HG03565 (cell line): ENCODE measurements around the gene NFIC.
"Not testable (repeated sequence)": the region's sequence is repeated elsewhere in the genome, so short reads cannot be mapped to it uniquely, and the experiment has no call there.

ENCODE experiments used
- ATAC-seq: cut with Tn5 transposase; IDR thresholded peaks from one replicate; pipeline ENCODE4 v1.9.1; 2021; ENCODE audit warnings: mild to moderate bottlenecking, moderate library complexity; ENCODE audit not compliant: unreplicated experiment

The NFIC gene

DNA sequence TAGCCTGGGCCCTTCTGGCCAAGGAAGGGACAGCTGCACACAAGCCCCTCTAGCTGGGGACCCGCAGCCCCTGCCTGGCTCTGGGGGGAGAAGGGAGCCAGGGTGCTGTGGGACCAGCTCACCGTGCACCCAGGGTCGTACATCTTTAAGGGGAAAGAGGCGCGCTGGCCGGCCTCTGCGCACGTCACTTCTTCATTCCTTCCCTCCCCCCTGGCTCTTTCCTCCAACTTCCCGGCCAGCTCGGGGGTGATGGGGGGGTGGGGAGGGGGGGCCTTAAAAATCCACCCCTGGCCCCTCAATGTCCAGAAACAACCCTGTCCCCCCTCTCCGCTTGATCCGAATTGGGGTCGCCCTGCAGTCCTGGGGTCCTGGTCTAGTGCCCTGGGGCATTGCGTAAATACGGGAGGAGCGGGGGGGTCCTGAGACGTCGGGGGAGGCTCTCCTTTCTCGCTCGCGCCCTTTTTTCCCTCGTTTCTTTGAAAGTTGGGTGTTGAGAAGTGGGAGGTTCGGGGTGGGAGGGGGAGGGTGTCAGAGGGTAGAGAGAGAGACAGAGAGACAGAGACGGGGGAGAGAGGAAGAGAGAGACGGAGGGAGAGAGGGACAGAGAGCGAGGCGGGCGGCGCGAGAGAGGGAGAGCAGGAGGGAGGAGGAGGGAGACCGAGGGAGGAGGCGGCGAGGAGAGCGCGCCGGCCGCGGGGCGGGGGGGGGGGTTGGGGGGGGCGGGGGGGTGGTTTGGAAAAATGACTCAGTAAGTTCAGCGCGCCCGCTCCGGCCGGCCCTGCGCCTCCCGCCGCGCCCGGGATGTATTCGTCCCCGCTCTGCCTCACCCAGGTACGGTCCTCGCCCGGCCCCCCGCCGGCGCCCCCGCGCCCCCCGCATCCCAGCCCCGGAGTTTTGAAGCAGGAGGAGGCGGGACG is at the start of gene NFIC:
NFIC (plus strand) TSS at position 748 of the 917 bp plus-strand sequence; CDS start at position 802, 54 bp downstream.
- ATAC-seq = no peak

DNA sequence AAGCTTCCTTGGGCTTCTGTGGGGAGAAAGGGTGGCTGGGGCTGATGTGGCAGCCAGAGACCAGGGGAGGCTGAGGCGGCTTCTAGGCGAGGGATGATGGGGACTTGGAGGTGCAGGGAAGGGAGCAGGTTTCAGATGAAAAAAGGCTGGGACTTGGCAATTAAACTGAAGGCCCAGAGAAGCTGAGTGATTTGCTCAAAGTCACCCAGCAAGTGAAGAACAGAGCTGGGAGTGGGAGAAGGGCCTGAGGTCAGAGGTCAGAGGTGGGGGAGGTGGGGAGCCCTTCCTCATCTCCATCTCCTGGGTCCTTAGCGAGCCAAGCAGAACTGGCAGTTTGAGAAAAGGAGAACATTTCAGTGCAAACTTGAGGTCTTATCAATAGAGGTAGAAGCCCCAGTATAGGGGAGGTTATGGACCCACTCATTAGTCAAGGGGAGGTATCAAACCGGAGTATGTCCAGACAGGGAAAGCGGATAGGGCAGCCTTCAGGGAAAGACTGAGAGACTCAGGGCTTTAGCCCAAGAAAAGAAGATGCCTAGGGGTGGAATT is 49.6 kb upstream of the NFIC start:
- no peak for ATAC-seq

DNA sequence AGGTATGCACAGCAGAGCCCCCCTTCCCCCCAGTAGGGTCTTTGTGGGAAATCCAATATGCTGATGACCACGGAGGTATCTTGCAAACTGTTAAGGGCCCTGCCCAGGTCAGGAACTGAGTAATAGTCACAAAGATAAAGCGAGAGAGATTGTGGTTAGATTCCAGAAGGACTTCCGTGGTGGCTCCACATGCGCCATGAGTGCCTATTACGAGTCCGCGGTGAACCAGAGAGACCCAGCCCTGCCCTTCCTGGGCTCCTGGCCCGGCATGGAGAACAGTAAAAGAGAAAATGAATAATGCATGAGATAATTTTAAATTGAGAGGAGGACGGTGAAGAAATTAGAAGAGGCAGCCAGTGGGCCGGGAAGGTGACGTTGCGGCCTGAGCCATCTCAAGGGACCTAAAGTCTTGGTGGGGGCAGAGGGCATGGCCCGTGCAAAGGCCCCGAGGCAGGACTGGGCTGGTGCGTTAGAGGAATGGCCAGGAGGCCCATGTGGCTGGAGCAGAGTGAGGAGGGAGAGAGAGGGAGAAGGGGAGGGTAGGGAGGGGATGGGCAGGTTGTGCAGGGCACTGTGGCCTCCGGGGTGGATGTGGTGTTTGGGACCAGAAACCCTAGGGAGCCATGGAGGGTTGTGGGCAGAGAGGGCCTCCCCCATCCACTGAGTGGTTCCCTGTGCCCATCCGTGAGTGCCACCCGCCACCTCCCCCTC is 46.6 kb upstream of the NFIC start:
- no peak for ATAC-seq

DNA sequence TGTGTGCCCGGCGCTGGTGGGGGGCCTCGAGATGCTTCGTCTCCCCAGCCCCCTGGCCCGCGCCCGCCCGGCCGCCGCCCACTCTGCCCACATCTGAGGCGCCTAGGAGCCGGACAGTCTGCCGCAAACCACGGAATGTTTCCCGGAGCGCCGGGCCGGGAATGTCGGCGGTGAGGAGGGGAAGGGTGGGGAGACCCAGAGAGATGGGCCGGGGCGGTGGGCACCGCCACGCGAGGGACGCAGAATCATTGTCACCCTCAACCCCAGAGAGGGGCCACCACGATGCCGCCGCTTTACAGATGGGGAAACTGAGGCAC is 46.1 kb upstream of the NFIC start:
- no peak for ATAC-seq

DNA sequence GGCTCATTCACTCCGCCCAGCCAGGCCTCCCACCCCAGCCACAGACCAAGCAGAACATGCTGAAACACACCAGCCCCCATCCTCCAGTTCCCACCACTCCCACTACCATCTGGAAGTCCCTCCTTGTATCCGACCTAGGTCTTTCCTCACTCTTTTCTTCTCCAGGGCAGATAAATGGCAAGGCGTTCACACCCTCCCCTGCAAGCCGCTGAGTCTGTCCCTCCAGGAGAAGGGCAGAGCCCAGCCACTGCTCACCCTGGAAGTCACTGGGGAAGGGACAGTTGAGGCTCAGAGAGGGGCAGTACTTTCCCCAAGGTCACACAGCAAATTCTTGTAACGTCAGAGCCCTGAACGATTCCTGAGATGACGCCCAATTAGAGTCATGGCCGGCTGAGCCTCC is 45.5 kb upstream of the NFIC start:
- ATAC-seq = no peak

DNA sequence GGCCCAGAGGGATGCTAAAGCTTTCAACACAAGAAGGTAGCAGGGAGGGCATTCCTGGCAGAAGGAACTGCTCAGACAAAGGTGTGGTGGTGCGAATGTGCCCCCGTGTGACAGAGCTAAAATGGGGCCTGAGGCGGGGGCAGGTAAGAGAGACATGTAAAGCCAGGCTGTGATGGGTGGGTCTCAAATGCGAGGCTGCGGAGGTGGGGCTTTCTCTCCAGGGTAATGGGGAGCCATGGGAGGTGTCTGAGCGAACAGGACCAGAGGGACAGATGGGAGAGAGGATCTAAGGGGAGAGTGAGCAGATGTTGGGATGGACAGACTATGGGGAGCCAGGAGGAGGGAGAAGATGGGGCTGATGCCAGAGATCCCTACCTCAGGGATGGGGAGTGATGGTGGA is 44.7 kb upstream of the NFIC start:
- no peak for ATAC-seq

DNA sequence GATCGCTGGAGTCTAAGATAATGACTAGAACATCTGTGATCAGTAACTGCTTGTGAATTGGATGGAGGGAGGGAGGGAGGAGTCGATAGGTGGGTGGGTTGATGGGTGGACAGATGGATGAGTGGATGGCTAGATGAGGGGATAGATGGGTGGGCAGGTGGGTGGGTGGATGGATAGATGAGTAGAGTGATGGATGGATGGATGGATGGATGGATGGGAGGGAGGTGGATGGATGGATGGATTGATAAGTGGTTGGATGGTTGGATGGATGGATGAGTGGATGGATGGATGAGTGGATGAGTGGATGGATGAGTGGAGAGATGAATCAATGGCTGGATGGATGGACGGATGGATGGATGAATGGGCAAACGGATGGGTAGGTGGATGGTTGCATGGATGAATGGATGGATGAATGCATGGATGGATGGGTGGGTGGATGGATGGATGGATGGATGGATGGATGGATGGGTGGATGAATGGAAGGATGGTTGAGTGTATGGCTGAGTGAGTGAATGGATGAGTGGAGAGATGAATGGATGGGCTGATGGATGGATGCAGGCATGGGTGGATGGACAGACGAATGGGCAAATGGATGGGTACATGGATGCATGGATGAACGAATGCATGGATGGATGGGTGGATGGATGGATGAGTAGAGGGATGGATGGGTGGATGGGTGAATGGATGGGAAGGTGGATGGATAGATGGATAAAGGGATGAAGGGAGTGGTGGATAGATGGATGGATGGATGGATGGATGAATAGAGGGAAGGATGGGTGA is 44.0 kb upstream of the NFIC start:
- ATAC-seq = no peak

DNA sequence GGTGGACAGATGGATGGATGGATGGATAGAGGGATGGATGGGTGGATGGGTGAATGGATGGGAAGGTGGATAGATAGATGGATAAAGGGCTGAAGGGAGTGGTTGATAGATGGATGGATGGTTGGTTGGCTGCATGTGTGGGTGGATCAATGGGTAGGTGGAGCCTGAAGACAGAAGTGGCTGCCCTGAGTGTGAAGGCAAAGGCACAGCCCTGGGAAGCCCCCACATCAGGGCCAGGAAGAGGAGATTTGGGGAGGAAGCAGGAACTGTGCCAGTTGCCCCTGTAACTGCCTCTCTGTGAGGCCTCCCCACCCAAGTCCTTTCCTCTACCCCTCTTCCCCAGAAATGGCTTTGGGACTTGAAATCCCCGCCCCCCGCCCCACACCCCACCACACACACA is 43.4 kb upstream of the NFIC start:
- ATAC-seq = no peak

DNA sequence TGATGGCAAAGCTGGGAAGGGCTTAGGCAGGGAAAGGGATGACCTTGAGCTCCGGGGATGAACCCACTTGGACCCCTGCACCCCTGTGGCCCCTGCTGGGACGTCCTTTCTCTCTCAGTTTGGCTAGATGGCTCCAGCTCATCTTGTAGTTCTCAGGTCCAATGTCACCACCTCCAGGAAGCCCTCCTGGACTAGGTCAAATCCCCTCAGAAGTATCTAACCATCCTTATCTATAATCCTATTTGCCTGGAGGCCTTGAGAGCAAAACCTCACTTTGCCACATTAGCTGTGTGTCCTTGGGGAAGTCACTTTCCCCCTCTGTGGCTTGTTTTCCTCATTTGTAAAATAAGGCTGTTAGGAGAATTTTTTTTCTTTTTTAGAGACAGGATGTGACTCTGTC is 42.7 kb upstream of the NFIC start:
- ATAC-seq = no peak

DNA sequence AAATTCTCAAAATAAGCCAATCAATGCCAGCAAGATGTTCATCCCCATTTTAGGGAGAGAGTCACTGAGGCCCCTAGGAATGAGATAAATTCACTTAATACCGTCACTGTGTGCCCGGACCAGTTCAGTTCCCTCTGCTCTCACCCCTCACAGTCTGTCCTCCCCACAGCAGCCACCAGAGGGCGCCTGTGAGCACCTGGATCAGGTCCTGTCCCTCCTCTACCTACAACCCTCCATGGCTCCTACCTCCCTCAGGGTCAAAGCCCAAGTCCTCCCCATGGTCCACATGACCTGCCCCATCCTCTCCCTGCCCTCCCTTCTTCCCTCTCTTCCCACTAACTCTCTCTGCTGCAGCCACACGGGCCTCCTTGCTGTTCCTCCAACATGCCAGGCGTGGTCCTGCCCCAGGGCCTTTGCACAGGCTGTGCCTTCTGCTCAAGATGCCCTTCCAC is 42.0 kb upstream of the NFIC start:
- ATAC-seq = no peak

DNA sequence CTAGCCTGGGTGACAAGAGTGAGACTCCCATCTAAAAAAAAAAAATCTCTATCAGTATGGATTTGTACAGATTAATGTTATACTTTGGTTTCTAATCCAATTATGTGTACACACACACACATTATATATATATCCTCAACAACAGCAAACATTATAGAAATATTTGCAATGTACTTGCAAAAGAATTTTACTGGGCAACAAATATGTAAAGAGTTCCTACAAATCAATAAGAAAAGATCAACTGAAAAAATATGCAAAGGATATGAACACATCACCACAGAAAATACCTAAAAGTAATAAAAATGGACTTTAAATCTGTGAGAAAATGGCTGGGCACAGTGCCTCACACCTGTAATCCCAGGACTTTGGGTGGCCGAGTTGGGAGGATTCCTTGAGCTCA is 40.9 kb upstream of the NFIC start:
- no peak for ATAC-seq

DNA sequence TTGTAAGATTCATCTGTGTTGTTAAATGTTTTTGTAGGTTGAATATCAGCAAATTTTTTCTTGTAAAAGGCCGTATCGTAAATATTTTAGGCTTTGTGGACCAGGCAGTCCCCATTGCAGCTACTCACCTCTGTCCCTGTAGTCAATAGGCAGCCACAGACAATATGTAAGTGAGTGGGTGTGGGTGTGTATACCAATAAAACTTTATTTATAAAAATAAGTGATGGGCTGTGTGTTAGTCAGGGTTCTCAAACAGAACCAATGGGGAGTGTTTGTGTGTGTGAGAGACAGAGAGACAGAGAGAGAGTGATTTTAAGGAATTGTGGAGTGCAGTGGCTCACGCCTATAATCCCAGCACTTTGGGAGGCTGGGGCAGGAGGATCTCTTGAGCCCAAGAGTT is 37.6 kb upstream of the NFIC start:
- ATAC-seq = no peak

DNA sequence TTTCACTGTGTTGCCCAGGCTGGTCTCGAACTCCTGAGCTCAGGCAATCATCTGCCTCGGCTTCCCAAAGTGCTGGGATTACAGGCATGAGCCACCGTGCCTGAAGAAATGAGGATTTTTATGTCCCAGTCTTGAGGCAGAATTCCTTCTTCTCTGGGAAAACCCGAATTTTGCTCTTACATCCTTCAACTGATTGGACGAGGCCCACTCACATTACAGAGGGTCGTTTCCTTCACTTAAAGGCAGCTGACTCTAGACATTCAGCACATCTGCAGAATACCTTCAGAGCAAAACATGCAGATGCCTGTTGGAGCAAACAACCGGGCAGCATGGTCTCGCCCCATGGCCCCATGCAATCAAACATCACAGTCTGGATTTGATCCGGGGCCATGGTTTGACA is 36.3 kb upstream of the NFIC start:
- ATAC-seq = no peak

DNA sequence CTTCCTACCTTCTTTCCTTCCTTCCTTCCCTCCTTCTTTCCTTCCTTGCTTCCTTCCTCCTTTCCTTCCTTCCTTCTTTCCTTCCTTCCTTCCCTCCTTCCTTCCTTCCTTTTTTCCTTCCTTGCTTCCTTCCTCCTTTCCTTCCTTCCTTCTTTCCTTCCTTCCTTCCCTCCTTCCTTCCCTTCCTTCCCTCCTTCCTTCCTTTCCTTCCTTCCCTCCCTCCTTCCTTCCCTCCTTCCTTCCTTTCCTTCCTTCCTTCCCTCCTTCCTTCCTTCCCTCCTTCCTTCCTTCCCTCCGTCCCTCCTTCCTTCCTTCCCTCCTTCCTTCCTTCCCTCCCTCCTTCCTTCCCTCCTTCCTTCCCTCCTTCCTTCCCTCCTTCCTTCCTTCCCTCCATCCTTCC is 34.2 kb upstream of the NFIC start:
- not testable (repeated sequence) for ATAC-seq

DNA sequence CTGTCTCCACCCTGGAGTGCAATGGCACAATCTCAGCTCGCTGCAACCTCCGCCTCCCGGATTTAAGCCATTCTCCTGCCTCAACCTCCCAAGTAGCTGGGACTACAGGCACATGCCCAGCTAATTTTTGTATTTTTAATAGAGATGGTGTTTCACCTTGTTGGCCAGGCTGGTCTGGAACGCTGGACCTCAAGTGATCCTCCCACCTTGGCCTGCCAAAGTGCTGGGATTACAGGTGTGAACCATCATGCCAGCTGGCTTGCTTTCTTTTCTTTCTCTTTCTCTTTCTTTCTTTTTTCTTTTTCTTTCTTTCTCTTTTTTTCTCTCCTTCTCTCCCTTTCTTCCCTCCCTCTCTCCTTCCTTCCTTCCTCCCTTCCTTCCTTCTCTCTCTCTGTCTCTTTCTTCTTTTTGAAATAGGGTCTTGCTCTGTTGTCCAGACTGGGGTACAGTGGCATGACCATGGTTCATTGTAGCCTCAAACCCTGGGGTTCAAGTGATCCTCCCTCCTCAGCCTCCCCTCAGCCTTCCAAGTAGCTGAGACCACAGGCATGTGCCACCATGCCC is 33.3 kb upstream of the NFIC start:
- ATAC-seq = no peak

DNA sequence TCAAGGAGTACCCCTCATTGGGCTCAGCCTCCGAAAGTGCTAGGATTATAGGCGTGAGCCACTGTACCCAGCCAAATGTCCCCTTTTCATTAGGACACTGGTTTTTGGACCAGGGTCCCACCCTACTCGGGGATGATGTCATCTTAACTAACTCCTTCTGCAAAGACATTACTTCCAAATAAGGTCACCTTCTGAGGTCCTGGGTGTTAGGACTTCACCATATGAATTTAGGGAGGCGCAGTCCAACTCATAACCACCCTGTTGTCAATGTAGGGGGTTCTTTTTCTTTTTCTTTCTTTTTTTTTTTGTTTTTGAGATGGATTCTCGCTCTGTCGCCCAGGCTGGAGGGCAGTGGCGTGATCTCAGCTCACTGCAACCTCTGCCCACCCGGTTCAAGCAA is 32.7 kb upstream of the NFIC start:
- ATAC-seq = no peak

DNA sequence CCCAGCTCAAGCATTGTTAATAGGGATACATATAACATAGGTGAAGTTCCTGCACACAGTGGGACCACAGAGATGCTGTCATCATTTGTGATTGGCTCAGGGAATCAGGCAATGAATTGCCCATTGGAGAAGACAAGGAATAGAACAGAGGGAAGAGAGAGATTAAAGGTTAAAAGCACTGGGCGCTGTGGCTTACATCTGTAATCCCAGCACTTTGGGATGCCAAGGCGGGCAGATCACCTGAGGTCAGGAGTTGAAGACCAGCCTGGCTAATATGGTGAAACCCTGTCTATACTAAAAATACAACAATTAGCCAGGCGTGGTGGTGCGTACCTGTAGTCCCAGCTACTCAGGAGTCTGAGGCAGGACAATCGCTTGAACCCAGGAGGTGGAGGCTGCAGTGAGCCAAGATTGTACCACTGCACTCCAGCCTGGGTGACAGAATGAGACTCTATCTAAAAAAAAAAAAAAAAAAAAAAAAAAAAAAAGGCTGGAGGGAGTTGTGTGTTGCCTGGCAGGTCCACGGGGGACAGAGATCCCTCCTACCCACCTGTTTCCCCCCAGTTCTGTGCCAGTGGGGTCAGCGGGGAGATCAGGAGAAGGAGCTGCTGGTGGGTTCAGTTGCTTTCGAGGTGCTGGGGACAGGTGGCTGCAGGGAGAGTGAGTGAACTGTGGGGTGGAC is 31.5 kb upstream of the NFIC start:
- ATAC-seq = not testable (repeated sequence)

DNA sequence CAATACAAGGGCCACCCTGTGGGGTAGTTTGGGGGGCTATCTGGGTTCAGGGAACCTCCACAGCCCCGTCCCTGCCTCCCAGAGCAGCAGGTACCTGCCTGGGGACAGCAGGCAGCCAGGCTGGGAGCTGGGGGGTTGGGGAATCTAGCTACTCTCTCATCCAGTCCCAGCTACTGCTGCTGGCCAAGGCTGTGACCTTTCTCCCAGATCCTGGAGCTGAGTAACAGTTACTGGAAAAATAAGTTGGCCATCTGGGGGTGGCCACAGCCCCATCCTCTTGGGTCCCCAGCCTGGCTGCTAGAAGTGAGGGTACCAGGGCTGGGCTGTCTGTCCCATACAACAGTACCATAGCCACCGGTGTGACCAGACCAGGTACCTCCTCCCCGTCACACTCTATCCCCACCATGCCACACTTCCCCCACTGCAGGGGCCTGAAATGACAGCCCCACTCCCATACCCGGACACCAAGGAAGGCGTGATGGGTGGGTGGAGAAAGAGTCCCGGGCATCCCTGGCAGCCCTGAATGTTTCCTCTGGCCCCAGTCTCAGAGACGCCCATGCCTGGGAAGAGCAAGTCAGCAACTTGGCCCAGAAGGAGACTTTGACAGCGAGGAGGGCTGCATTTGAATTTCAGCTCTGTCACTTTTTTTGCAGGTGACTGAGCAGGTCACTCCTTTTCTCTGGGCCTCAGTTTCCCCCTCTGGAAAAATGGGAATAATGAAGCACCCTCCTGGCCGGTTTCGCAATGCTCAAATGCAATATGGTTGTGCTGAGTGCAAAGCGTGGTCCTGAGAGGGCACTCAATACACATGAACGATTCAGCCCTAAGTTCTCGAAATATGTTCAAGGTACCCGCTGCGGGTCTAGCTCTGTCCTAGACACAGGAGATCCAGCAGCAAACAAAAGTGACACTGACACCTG is 30.7 kb upstream of the NFIC start:
- no peak for ATAC-seq

DNA sequence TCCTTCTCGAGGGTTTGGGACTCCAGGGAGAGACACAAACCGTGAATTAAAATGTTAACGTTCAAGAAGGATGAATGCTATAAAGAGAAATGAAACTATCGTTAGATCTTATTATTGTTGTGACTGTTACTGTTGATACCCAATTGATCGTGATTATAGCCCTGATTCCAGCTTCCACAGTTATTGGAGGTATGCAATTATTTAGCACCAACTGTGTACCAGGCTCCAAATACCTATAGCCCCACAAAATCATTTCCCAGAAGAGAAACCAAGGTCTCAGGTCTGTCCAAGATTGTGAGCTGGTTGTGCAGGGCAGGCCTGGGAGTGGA is 30.1 kb upstream of the NFIC start:
- ATAC-seq = no peak
